ENCODE data around the gene GREB1L. TPM values are rescaled to one million over a fixed set of nuclear protein-coding genes. Genes with fewer than 3 reads are reported as not detected.

Gene GREB1L
- total RNA-seq, 3 donors from 2014 or later, result 0.26 to 1.0 (median 0.29) TPM

DNA sequence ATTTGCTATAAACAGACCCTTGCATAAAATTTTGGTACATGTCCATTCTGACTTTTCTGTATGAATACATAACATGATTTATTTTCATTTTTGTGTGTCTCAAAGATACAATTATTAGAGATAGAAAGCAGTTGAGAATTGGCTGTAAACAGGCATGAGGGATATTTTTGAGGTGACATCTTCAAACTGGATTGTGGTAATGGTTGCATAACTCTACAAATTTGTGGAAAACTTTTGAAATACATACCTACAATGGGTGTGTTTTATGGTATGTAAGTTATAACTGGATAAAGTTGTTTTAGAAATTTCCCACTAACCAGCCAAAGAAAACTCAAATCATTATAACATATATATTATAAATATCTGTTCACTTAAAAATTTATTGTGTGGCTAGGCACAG is 39.6 kb downstream of the GREB1L start:
- ATAC-seq (no peak), DNase-seq (no peak)
- H3K4me1 ChIP-seq (ENCODE audit: low read depth), result no peaks in the 10 kb centered on the region
- intact Hi-C loops (cut with DNase I, micrococcal nuclease), result no loop called here
- TF ChIP-seq, protein P1, sequence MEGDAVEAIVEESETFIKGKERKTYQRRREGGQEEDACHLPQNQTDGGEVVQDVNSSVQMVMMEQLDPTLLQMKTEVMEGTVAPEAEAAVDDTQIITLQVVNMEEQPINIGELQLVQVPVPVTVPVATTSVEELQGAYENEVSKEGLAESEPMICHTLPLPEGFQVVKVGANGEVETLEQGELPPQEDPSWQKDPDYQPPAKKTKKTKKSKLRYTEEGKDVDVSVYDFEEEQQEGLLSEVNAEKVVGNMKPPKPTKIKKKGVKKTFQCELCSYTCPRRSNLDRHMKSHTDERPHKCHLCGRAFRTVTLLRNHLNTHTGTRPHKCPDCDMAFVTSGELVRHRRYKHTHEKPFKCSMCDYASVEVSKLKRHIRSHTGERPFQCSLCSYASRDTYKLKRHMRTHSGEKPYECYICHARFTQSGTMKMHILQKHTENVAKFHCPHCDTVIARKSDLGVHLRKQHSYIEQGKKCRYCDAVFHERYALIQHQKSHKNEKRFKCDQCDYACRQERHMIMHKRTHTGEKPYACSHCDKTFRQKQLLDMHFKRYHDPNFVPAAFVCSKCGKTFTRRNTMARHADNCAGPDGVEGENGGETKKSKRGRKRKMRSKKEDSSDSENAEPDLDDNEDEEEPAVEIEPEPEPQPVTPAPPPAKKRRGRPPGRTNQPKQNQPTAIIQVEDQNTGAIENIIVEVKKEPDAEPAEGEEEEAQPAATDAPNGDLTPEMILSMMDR (IDR thresholded peaks at IDR 0.05), result no peak
- no peaks in the 10 kb centered on the region for H3K36me3 ChIP-seq (ENCODE audit: low read depth)
- no peaks in the 10 kb centered on the region for H3K9me3 ChIP-seq
- H3K4me3 ChIP-seq, result no peak overlapping the region

DNA sequence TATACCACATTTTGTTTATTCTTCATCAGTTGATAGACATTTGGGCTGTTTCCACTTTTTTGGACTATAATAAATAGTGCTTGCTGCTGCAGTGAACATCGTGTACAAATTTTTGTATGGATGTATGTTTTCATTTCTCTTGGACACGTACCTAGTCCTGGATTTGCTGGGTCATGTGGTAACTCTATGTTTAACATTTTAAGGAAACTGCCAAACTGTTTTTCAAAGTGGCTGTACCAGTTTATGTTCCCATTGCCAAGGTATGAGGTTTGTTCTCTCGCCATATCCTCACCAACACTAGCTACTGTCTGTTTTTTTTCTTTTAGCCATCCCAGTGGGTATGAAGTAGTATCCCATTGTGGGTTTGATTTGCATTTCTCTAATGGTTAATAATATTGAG is 42.5 kb downstream of the GREB1L start:
- no peaks in the 10 kb centered on the region for H3K9me3 ChIP-seq
- H3K36me3 ChIP-seq (ENCODE audit: low read depth), result no peaks in the 10 kb centered on the region
- no peaks in the 10 kb centered on the region for H3K4me1 ChIP-seq (ENCODE audit: low read depth)
- no peak overlapping the region for H3K4me3 ChIP-seq
- ATAC-seq (no peak), DNase-seq (no peak)
- intact Hi-C loops (cut with DNase I, micrococcal nuclease), result no loop called here
- TF ChIP-seq, protein P1 (IDR thresholded peaks at IDR 0.05), result no peak

DNA sequence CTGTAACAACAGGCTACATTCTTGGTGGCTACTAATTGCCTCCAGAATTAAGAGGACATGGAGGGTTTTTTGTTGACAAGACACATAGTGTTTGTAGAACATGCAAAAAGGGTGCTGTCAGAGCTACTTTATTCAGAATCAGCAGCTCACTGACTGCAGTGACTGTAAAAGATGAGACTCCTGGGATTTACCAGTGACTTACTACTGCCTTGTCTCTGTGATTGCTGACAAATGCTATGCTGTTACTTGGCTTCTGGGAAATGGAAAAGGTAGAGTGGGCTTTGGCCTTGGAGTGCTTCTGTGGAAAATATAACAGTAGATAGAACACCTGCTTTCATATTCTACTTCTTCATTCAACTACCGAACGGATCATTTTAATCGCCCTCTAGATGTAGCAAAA is 47.8 kb downstream of the GREB1L start:
- Histone ChIP-seq H3K36me3 (ENCODE audit: low read depth) (no peaks in the 10 kb centered on the region), H3K9me3 (no peaks in the 10 kb centered on the region), H3K4me1 (ENCODE audit: low read depth) (no peaks in the 10 kb centered on the region), H3K4me3 (no peak overlapping the region)
- ATAC-seq, result no peak
- intact Hi-C loops (cut with DNase I, micrococcal nuclease), result no loop called here
- TF ChIP-seq, protein P1 (IDR thresholded peaks at IDR 0.05), result no peak
- DNase-seq, result no peak

DNA sequence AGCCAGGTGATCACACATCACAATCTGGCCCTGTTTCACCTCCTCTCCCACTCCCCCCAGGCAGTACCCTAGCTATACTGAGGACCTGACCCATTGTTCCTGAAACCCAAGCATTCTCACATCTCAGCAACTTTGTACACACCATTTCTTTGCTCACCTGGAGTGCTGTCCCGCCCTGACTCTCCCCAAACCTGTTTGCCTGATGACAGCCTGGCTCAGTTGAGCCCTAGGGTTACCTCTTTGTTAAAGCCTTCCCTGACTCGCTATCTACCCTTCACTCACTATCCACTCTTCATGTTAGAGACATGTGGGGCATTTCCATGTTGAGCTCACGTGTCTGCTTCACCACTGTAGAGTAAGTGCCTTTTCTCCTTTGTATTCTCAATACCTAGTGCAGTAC is 49.1 kb downstream of the GREB1L start:
- ATAC-seq, result no peak
- no peaks in the 10 kb centered on the region for H3K36me3 ChIP-seq (ENCODE audit: low read depth)

DNA sequence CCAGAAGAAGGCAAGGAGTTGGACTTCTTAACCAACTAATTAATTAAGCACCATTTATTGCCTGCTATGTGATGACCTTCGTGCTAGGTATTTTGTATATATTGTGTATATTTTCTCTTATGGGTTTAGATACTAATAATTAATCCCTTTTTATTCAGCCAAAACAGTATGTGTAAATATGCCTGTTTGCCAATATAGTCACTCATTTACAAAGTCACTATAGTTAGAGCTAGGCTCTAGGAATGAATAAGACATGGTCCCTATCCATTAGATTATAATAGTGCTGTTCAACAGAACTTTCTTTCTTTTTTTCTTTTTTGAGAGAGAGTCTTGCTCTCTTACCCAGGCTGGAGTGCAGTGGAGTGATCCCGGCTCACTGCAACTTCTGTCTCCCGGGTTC is 51.4 kb downstream of the GREB1L start:
- no peak overlapping the region for H3K4me3 ChIP-seq
- H3K9me3 ChIP-seq, result no peaks in the 10 kb centered on the region
- H3K36me3 ChIP-seq (ENCODE audit: low read depth), result no peaks in the 10 kb centered on the region
- intact Hi-C loops (cut with DNase I, micrococcal nuclease), result no loop called here
- ATAC-seq, result no peak
- TF ChIP-seq, protein P1 (IDR thresholded peaks at IDR 0.05), result no peak
- no peak for DNase-seq
- no peaks in the 10 kb centered on the region for H3K4me1 ChIP-seq (ENCODE audit: low read depth)

More for the DNA sequence above, 49.1 kb downstream of the GREB1L start:
- TF ChIP-seq, protein P1 (IDR thresholded peaks at IDR 0.05), result no peak
- no peak overlapping the region for H3K4me3 ChIP-seq
- no peaks in the 10 kb centered on the region for H3K9me3 ChIP-seq
- no peak for DNase-seq
- no peaks in the 10 kb centered on the region for H3K4me1 ChIP-seq (ENCODE audit: low read depth)
- intact Hi-C loops (cut with DNase I, micrococcal nuclease), result no loop called here

DNA sequence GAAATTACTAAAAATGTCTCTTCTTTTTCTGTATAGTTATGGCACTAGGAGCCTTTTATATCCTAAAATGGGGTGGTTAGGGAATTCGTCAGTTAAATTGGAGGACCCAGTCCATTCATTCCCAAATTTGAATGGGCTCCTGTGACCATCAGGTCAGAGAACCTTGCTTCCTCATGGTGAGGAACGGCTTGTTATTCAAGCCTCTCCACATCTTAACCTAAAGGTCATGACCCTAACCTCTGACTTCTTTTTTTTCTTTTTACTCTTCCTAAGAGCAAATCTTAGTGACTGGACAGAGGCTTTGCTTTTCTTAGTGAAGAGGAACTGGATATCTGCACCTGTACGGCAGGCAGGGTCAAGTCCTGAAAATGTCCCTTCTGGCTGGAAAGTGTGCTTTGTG is 53.1 kb downstream of the GREB1L start:
- intact Hi-C loops (cut with DNase I, micrococcal nuclease), result no loop called here
- TF ChIP-seq, protein P1 (IDR thresholded peaks at IDR 0.05), result no peak
- no peaks in the 10 kb centered on the region for H3K4me1 ChIP-seq (ENCODE audit: low read depth)
- ATAC-seq, result no peak
- no peak for DNase-seq
- no peaks in the 10 kb centered on the region for H3K9me3 ChIP-seq
- no peak overlapping the region for H3K4me3 ChIP-seq
- H3K36me3 ChIP-seq (ENCODE audit: low read depth), result no peaks in the 10 kb centered on the region

Data from mucosa of descending colon (tissue), 3 donors.